Vagina (tissue), 2 donors: ENCODE measurements around the gene SHTN1.

Experiments
- CTCF ChIP-seq, 3 experiments: fragments of 450-650 bp in 2 of 3; fragments of 200-600 bp in 1 of 3; sonication (generic) in 1 of 3; IDR thresholded peaks; one replicate each; pipeline ENCODE4 v1.5.1; 2017 to 2019; ENCODE audit warnings: antibody characterized with exemption in 3 of 3, mild to moderate bottlenecking in 2 of 3, moderate library complexity in 2 of 3
- POLR2AphosphoS5 ChIP-seq, 2 donors: sonication (generic); formaldehyde crosslinking; IDR thresholded peaks; one replicate each; pipeline ENCODE4 v1.9.0; 2017; ENCODE audit warnings: antibody characterized with exemption in 2 of 2, mild to moderate bottlenecking in 2 of 2, low read depth in 1 of 2; ENCODE audit not compliant: insufficient read depth in 1 of 2

DNA sequence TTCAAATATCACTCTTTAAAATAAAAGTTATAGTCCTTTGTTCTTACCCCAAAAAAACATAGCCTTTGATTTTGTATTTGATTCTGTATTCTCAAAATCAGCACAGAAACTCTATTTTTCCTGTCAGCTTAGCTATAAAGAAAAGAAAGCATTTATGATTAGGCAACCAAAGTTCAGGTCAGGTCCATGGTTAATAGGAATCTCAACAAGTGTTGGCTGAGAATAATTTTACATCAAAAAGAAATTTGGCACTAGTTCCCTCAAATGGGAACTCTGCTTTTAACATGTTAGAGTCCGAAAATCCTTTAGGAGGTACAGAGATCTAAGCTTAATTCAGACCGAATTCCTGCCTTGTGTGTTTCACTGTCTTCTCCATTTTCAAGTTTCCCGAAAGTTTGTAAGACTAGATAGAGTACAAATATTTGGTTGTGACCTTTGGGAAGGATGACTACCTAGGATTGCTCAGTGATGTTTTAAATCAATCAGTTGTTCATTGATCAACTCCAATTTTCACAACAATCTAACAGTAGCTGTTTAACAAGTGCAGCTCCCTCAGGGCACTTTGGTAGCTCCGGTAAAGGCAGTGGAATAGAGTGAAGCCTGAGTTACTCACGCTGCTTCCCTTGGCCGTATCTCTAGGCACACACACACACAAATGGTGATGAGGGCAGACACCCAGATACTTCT, 164.5 kb downstream of the SHTN1 start:
- TF ChIP-seq CTCF (IDR thresholded peaks at IDR 0.05) = no peak
- TF ChIP-seq POLR2AphosphoS5 (IDR thresholded peaks at IDR 0.05; ENCODE audit: insufficient read depth in 1 of 2, low read depth in 1 of 2) = no peak
